D341Med (cell line): ENCODE results near the gene NGFR.
"Not testable (repeated sequence)": the region's sequence is repeated elsewhere in the genome, so short reads cannot be mapped to it uniquely, and the experiment has no call there.

Experiments used
- DNase-seq: peaks from one replicate; pipeline ENCODE4 v3.0.0; 2012; ENCODE audit warnings: low spot score

NGFR gene

GRCh38 chr17:49546546-49547535 lies 51.7 kb downstream of the NGFR start:
- peak; percentile 35 for DNase-seq

- DNase-seq: peak; percentile 26
Observed at GRCh38 chr17:49547566-49547965, 52.5 kb downstream of the NGFR start.

GRCh38 chr17:49548051-49548505 lies 53.0 kb downstream of the NGFR start:
- DNase-seq: peak; percentile 43

- DNase-seq: peak; percentile 53
Observed at GRCh38 chr17:49548506-49549310, 53.6 kb downstream of the NGFR start.

GRCh38 chr17:49549311-49549605 lies 54.2 kb downstream of the NGFR start:
- peak; percentile 27 for DNase-seq

- DNase-seq: peak; percentile 40
Observed at GRCh38 chr17:49549691-49550678, 54.9 kb downstream of the NGFR start.

- DNase-seq: not testable (repeated sequence)
Observed at GRCh38 chr17:49550764-49551163, 55.7 kb downstream of the NGFR start.

GRCh38 chr17:49551221-49552069 lies 56.4 kb downstream of the NGFR start:
- peak; percentile 25 for DNase-seq

GRCh38 chr17:49552070-49552751 lies 57.1 kb downstream of the NGFR start:
- peak; percentile 36 for DNase-seq

GRCh38 chr17:49553676-49554335 lies 58.7 kb downstream of the NGFR start:
- no peak for DNase-seq

- peak; percentile 43 for DNase-seq
Observed at GRCh38 chr17:49554694-49555494, 59.8 kb downstream of the NGFR start.

GRCh38 chr17:49555495-49556222 lies 60.6 kb downstream of the NGFR start:
- no peak for DNase-seq

- peak; percentile 99 for DNase-seq
Observed at GRCh38 chr17:49556223-49556943, 61.3 kb downstream of the NGFR start.

GRCh38 chr17:49557312-49558024 lies 62.4 kb downstream of the NGFR start:
- DNase-seq: peak; percentile 82
